Right cardiac atrium (tissue), 5 donors: ENCODE measurements around the gene ISG15. TPM values are rescaled to one million over a fixed set of nuclear protein-coding genes. Genes with fewer than 3 reads are reported as not detected.

Experiments used
- ATAC-seq, 2 donors: fragments of 200-7000 bp; cut with Tn5 transposase; one replicate each; pipeline versions ENCODE4 v1.8.0 to v1.9.1; 2020; ENCODE audit warnings: moderate library complexity in 2 of 2, mild to moderate bottlenecking in 1 of 2
- DNase-seq, 3 donors: peaks; one replicate each; pipeline ENCODE4 v3.0.0-alpha.2; 2020
- H3K27ac ChIP-seq: one replicate; pipeline ENCODE4 v1.5.1; 2013; ENCODE audit warnings: mild to moderate bottlenecking, low read length, control low read depth, moderate library complexity
- H3K27me3 ChIP-seq: one replicate; pipeline ENCODE4 v1.6.1; 2013; ENCODE audit not compliant: control insufficient read depth, insufficient read depth
- H3K4me1 ChIP-seq: one replicate; pipeline ENCODE4 v1.6.1; 2013; ENCODE audit warnings: low read length; ENCODE audit not compliant: control insufficient read depth, insufficient read depth
- H3K4me3 ChIP-seq: one replicate; pipeline ENCODE4 v1.5.1; 2013; ENCODE audit warnings: low read length, control low read depth
- H3K9me3 ChIP-seq: one replicate; pipeline ENCODE4 v1.6.1; 2013; ENCODE audit warnings: low read length; ENCODE audit not compliant: control insufficient read depth
- WGBS: extraction: QIAGEN DNeasy Blood & Tissue Kit; methylation state at CpG from one replicate; pipeline ENCODE4 v1.1.7; 2013; 5-methylcytosine and 5-hydroxymethylcytosine counted together
- intact Hi-C, 4 donors: fragments of 100-400 bp; cut with DNase I; formaldehyde crosslinking; loops; one replicate each; pipeline versions ENCODE4 v1.11.0 to v1.14.0; 2022 to 2023
- polyA plus RNA-seq: library from polyadenylated mRNA; stranded (reverse); fragments of 200-250 nt; gene quantifications from one replicate; pipeline ENCODE4 v1.2.3, GENCODE V29; 2013
- total RNA-seq, 4 donors: library from RNA; stranded (reverse); fragmentation: NEBNext Ultra II Directional; extraction: Animal tissue kit (Norgen Biotek cat#: 25700); gene quantifications; one replicate each; pipeline ENCODE4 v1.2.1, GENCODE V29; 2021
- donor health status: healthy with polysubstance abuse.
- donor health status: DM: no; HTN: yes; CAD: no.
- donor health status: DM: no; HTN: no; CAD: no.
- donor health status: DM: no; HTN: yes; CAD: no; lungs with severe emphysema.
- donor health status: DM: yes; HTN: yes; CAD: no.

Gene ISG15
- total and polyA plus RNA-seq, 5 donors = 16.1 to 65.5 (median 24.8) TPM

GRCh38 chr1:1059494-1060280, 46.4 kb downstream of the ISG15 start:
- ATAC-seq = peak; percentile 87
- Histone ChIP-seq H3K4me1 (no peaks in the 10 kb centered on the region), H3K4me3 (peak overlapping the region; percentile 65), H3K9me3 (no peaks in the 10 kb centered on the region), H3K27me3 (no peaks in the 10 kb centered on the region), H3K27ac (no peak overlapping the region)
- peak; percentile 89 to 96 (median 96) for DNase-seq
- 4% methylated on average over 69 of the region's 69 CpGs for WGBS
- intact Hi-C loops = loop anchor here (5.0 kb wide), 2 partner anchors 72 to 77 kb away; partner anchors contain the start of gene PERM1 (in 1 of the 4)

DNA sequence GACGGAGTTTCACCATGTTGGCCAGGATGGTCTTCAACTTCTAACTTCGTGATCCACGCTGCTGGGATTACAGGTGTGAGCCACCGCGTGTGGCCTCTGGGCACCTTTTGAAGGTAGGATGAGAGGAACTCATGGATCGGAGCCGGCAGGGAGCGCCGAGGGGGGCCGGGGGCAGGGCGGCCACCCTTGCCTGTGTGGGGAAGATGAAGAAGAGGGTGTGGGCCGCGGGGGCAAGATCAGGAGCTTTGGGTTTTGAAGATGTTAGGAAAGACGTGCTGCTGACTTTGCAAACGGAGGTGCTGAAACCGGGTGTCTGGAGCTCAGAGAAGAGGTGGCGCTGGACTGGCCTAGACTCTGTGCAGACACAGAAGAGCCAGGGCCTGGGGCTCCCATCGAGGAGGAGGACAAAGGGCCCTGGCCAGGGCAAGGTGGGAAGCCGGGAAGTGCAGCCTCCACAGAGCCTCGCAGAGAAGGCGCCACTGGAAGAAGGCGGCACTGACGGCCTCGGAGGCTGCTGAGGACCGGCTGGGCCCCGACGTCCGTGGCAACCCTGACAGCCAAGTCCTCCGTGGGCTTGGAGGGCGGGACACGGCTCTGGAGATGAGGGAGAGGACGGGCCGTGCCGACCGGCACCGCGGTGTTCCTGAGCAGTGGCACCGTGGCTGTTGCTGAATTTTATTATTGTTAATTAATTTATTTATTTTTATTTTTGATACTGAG, 47.1 kb downstream of the ISG15 start:
- DNase-seq = no peak
- intact Hi-C loops = loop anchor here (5.0 kb wide), 2 partner anchors 73 to 78 kb away; partner anchors contain the start of gene PERM1 (in 1 of the 4)
- no peak for ATAC-seq

DNA sequence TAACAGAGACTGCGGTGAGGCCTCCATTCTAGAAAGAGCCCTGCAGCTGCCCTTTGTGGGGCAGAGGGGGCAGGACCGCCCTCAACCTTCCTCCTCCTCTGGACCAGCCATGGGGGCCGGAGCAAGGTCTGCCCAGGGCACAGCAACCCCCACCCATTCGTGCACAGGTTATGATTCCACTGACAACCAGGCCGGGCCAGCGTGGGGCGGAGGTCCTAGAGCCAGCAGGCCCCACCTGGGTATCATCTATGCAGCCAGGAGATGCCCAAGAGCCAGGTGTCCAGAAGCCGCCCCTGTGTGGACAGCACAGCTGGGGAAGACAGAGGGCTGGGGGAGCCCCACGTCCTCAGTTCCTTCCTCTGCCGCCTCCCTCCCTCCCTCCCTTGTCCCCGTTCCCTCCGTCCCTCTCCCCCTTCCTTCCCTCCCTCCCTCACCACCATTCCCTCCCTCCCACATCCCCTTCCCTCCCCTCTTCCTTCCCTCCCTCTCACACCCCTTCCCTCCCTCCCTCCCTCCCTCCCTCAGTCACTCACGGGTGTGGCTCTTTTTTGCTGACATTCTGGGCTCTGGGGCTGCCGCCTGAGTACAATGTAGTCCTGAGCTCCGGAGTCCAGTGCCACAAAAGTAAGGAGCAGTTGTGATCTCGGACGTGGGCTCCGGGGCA, 48.5 kb downstream of the ISG15 start:
- DNase-seq (no peak), ATAC-seq (no peak)
- H3K9me3 ChIP-seq = no peaks in the 10 kb centered on the region
- no peak overlapping the region for H3K4me3 ChIP-seq
- H3K4me1 ChIP-seq = no peaks in the 10 kb centered on the region
- intact Hi-C loops = loop anchor here (5.0 kb wide), 2 partner anchors 75 to 80 kb away; partner anchors contain the start of gene PERM1 (in 1 of the 4)
- 53% methylated on average over 16 of the region's 18 CpGs for WGBS
- no peak overlapping the region for H3K27ac ChIP-seq
- H3K27me3 ChIP-seq = no peaks in the 10 kb centered on the region

More for the DNA sequence above, 47.1 kb downstream of the ISG15 start:
- Histone ChIP-seq H3K4me1 (no peaks in the 10 kb centered on the region), H3K9me3 (no peaks in the 10 kb centered on the region), H3K27me3 (no peaks in the 10 kb centered on the region), H3K4me3 (no peak overlapping the region), H3K27ac (no peak overlapping the region)
- WGBS = 51% methylated on average over 38 of the region's 38 CpGs

- H3K9me3 ChIP-seq = no peaks in the 10 kb centered on the region
- no peak for ATAC-seq
- H3K4me1 ChIP-seq = no peaks in the 10 kb centered on the region
- no peaks in the 10 kb centered on the region for H3K27me3 ChIP-seq
- no peak overlapping the region for H3K4me3 ChIP-seq
- DNase-seq = no peak
- WGBS = 20% methylated on average over 29 of the region's 29 CpGs
- H3K27ac ChIP-seq = no peak overlapping the region
- intact Hi-C loops = loop anchor here (5.0 kb wide), 2 partner anchors 75 to 80 kb away; partner anchors contain the start of gene PERM1 (in 1 of the 4)
Measured at GRCh38 chr1:1062348-1063163, 49.3 kb downstream of the ISG15 start.

DNA sequence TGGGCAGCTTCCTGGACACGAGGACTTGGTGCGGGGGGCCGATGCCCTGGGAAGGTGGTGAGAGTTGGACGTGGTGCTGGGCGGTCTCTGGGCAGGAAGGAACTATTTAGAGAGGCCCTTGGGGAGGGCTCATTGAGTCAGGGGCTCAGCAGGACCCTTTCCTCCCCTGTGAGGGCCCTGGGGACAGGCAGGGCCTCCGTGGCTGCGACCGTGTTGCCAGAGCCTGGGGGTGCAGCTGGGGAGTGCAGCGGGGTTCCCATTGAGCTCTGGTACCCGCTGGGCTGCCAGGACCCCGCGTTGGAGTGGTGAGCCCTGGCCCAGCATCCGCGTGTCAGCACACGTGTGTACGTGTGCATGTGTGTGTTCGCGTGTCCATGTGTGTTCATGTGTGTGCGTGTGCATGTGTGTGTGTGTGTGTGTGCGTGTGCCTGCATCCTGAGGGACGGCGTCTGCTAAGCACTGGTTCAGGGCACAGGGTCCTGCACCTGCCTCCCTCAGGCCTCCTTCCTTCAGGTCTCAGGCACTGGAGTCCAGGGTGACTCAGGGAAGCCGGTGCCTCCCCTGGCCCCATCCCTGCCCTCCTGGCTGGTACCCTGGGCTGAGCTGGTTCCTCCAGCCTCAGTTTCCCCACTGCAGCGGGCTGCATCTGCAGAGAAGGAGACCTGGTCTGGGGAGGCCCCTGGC, 50.1 kb downstream of the ISG15 start:
- no peaks in the 10 kb centered on the region for H3K4me1 ChIP-seq
- no peak for ATAC-seq

More for the DNA sequence above, 50.1 kb downstream of the ISG15 start:
- intact Hi-C loops = loop anchor here (5.0 kb wide), 2 partner anchors 76 to 81 kb away; partner anchors contain the start of gene PERM1 (in 1 of the 4)
- DNase-seq = no peak
- WGBS = 65% methylated on average over 24 of the region's 24 CpGs
- Histone ChIP-seq H3K27ac (no peak overlapping the region), H3K4me3 (no peak overlapping the region), H3K27me3 (no peaks in the 10 kb centered on the region), H3K9me3 (no peaks in the 10 kb centered on the region)

Other genes starting within 250 kb of the ISG15 start
- 10 to 100 TPM in 3 of 4 donors, 1 to 10 TPM in 1; 6.9 to 27.2 (median 11.4) TPM for gene SAMD11, start 89.6 kb upstream of the ISG15 start, total RNA-seq
- gene SAMD11, start 89.6 kb upstream of the ISG15 start, polyA plus RNA-seq = 7.8 TPM
- gene NOC2L, start 54.2 kb upstream of the ISG15 start, total RNA-seq = 10 to 100 TPM; 43.6 to 48.6 (median 45.5) TPM
- 44.3 TPM for gene NOC2L, start 54.2 kb upstream of the ISG15 start, polyA plus RNA-seq
- gene KLHL17, start 52.9 kb upstream of the ISG15 start, total RNA-seq = 1 to 10 TPM; 5.0 to 9.7 (median 6.6) TPM
- 5.3 TPM for gene KLHL17, start 52.9 kb upstream of the ISG15 start, polyA plus RNA-seq
- gene PLEKHN1, start 47.0 kb upstream of the ISG15 start, total RNA-seq = under 1 TPM in 1 of 4 donors, not detected in 3; 0.41 TPM
- 0.14 TPM for gene PLEKHN1, start 47.0 kb upstream of the ISG15 start, polyA plus RNA-seq
- gene PERM1, start 31.4 kb upstream of the ISG15 start, total RNA-seq = 10 to 100 TPM; 44.4 to 78.0 (median 57.4) TPM
- 112 TPM for gene PERM1, start 31.4 kb upstream of the ISG15 start, polyA plus RNA-seq
- gene HES4, start 13.4 kb upstream of the ISG15 start, total RNA-seq = 10 to 100 TPM; 37.3 to 62.5 (median 38.6) TPM
- 25.7 TPM for gene HES4, start 13.4 kb upstream of the ISG15 start, polyA plus RNA-seq
- gene AGRN, start 6.6 kb downstream of the ISG15 start, total RNA-seq = 10 to 100 TPM; 17.1 to 26.4 (median 21.4) TPM
- gene AGRN, start 6.6 kb downstream of the ISG15 start, polyA plus RNA-seq = 12.0 TPM
- not detected for gene RNF223, start 60.8 kb downstream of the ISG15 start, total RNA-seq
- gene RNF223, start 60.8 kb downstream of the ISG15 start, polyA plus RNA-seq = not detected
- gene C1orf159, start 102.6 kb downstream of the ISG15 start, total RNA-seq = 1 to 10 TPM; 4.9 to 5.6 (median 5.4) TPM
- gene C1orf159, start 102.6 kb downstream of the ISG15 start, polyA plus RNA-seq = 6.8 TPM
- not detected for gene TTLL10, start 160.4 kb downstream of the ISG15 start, total RNA-seq
- gene TTLL10, start 160.4 kb downstream of the ISG15 start, polyA plus RNA-seq = 0.09 TPM
- under 1 TPM in 1 of 4 donors, not detected in 3; 0.38 TPM for gene TNFRSF18, start 193.1 kb downstream of the ISG15 start, total RNA-seq
- 0.14 TPM for gene TNFRSF18, start 193.1 kb downstream of the ISG15 start, polyA plus RNA-seq
- gene TNFRSF4, start 200.7 kb downstream of the ISG15 start, total RNA-seq = 1 to 10 TPM; 1.0 to 2.0 (median 1.2) TPM
- 2.3 TPM for gene TNFRSF4, start 200.7 kb downstream of the ISG15 start, polyA plus RNA-seq
- gene SDF4, start 218.5 kb downstream of the ISG15 start, total RNA-seq = 100 to 1,000 TPM; 156 to 215 (median 168) TPM
- 165 TPM for gene SDF4, start 218.5 kb downstream of the ISG15 start, polyA plus RNA-seq
- gene B3GALT6, start 218.7 kb downstream of the ISG15 start, total RNA-seq = 10 to 100 TPM; 10.2 to 13.3 (median 12.0) TPM
- gene B3GALT6, start 218.7 kb downstream of the ISG15 start, polyA plus RNA-seq = 9.1 TPM
- gene C1QTNF12, start 233.2 kb downstream of the ISG15 start, total RNA-seq = 1 to 10 TPM in 2 of 4 donors, under 1 TPM in 1, not detected in 1; 0.94 to 2.4 (median 1.1) TPM
- gene C1QTNF12, start 233.2 kb downstream of the ISG15 start, polyA plus RNA-seq = 0.36 TPM